Measurements from ENCODE around the gene ACVR1B.
A peak's percentile ranks its signal among the peaks of the same experiment; 100 is the strongest.

Gene ACVR1B

DNA sequence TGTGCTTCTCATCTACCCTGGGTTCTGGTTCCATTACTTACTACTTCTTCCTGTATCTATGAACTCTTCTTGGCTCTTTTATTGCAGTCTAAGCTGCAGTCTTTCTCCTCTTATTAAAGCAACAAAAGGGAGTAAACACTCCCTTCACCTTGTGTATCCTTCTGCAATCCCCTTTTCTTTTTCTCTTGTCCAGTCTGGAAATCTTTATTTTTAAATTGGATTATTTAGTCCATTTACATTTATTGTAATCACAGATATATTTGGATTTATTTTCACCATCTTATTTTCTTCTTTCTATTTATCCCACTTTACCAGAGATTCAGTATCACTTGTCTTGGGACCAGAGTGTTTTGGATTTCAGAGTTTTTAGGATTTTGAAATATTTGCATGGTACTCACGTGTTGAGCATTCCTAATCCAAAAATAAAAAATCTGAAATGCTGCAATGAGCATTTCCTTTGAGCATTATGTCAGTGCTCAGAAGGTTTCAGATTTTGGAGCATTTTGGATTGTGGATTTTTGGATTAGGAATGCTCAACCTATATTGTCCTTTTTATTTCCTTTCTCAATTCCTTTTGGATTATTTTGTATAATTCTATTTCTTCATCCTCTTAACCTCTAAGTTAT, 6.8 kb upstream of the ACVR1B start:
- no peak for DNase-seq

DNA sequence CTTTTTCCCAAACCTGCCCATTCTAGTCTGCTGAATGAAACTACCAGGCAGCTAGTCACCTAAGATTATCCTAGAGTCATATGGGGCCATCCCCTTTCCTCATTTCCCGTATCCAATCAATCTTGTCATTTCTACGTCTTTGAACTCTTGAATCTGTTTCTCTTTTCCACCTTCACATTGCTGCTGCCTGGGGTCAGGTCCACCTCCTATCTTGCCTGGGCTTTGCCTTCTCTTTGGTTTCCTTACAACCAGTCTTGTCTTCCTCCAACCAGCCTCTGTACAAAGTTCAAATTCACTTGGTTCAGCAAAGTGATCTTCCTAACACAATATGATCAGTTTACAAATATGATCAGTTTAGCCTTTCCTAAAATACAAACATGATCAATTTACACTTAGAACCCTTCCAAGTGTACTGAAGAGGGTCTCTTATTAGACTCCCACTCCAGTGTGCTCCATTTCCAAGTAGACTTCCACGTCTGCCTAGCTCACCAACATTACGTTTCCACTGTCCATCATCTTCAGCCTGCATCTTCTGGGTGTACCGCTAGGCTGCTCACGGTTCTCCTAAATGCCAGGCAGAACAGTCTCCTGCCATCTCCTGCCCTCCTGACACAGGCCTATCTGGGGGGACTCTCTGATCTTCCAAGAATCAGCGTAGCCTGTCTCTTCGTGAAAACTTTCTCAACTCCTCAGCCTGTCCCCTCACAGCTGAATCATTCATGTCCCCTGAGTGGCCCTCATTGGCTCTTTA, 4.1 kb upstream of the ACVR1B start:
- no peak for DNase-seq

DNA sequence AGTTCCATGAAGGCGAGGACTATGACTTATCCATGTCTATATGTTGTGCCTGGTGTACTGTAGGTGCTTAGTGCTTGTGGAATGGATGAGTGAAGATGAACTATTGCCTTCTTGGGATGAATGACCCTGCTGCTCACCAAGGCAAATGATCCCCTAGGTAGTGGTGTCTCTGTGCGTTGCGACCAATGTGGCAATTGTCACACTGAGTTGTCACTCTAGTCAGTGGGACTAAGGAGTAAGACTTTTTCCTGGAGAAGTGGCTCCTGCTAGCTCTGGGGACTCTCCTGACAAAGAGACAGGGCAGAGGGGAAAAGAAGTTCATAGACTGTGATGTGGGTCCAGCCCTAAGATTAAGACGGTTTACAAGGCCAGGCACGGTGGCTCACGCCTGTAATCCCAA, 3.4 kb upstream of the ACVR1B start:
- no peak for DNase-seq

DNA sequence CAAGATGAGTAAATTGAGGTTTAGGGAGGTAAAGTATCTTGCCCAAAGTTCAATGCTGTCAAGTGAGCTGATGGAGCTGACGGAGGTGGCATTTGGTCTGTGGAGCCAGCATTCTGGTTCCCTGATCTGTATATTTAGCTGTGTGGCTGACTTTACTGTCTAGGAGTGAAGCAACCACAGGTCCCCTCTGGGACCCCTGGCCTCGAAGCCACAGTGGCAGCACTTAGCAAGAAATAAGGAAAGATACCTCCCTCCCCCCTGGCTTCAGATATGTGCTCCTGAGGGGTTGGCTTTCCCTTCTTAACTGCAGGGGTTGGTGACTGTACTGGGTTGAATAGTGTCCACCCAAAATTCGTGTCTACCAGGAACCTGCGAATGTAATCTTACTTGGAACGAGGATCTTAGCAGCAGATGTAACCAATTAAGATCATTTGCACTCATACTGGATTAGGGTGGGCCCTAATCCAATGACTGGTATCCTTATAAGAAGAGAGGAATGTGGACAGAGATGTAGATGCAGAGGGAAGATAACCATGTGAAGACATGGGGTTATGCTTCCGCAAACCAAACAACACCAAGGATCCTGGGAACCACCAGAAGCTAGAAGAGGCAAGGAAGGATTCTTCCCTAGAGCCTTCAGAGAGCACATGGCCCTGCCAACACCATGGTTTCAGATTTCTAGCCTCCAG, 2.0 kb upstream of the ACVR1B start:
- no peak for DNase-seq

DNA sequence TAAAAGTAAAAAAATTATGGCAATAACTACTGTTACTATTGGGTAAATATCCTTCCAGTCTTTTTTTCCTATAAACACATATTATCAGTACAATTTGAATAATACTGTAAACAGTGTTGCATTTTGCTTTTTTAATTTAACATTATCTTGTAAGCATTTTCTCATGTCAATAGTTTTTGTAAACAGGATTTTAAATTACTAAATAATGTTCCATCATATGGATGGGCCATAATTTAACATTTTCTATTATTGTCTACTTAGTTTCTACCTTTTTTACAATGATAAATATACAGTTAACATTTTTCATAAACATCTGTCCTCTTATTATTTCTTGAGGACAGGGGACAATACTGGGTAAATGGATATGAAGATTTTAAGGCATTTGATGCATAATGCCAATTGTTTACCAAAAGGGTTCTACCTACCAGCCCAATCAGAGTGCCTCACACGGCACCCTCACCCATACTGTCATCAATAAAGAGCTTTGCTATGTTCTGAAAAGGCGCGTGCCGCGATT, 759 bp upstream of the ACVR1B start:
- no peak for DNase-seq

DNA sequence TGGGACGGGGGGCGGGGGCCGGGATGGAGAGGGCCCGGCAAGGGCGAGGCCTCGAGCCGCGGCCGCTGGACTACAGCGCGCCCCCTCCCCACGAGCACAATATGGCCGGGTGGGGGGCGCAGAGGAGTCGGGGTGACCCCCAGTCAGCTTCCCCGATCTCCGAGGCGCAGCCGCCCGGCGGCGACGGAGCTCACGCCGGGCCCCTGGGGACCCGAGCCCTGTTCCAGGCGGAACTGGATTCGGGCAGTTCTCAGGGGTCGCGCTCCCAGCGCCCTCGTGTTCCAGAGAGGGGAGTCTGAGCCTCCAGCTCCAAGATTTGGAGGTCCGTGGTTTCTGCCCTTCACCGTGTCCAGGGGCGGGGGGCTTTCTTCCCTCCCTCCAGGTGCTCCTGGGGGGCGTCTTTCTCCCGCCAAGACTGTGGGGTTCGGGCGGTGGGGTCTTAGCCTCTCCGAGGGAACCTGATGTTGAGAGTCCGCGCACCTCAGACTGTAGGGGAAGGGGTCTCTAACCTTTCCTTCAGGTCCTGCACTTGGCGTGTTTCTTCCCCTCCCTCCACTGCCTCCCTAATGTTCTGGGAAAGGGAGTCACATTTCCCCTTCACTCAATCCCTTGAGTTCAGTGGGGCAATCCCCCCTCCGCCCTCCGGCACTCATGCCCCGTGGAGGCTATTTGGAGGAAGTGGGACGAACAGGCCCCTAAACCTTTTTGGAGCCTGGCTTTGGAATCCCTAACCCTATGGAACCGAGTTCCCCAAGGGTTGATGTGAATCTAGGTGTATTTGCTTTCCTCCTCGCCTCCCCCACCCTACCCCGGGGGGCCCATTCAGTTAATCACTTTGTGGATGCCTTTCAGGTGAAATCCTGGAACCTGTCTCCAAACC, 584 bp downstream of the ACVR1B start:
- peak in 2 of 6 experiments; percentile 47 to 53 for DNase-seq

DNA sequence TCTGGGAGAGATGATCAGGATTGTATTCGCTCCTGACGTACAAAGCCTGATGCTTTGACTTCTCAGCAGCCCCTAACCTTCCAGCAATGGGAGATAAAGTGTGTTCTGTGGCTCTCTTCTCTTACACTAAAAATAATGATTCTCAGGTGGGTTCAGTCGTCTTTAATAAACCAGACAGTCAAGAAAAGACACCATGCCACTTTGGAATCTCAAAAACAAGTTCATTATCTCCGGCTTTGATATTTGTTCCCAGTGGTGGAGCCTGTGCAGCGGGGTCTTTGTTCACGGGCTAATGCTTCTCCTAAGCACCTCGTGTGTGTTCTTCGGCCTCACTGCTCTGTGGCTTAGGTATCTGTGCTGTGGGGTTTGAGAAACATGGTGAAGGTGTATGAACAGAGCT, 1.6 kb downstream of the ACVR1B start:
- DNase-seq = no peak

DNA sequence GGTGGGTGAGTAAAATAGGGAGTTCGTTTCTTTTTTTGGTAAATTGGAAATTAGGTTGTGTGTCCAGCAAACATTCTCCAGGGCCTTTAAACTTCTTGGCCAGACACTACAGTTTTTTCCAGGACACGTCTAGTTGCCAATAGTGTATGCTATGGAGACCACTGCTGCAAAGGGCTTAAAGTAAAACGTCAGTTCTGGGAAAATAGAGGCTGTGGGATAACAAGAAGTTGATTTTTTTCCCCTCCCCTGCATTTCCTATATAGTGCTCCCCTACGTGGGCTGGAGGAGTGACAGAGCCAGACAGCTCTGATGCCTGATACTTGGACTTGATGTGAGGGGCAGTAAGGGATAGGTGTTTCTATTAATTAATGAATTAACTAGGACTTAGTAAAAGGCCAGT, 2.4 kb downstream of the ACVR1B start:
- DNase-seq = no peak

DNA sequence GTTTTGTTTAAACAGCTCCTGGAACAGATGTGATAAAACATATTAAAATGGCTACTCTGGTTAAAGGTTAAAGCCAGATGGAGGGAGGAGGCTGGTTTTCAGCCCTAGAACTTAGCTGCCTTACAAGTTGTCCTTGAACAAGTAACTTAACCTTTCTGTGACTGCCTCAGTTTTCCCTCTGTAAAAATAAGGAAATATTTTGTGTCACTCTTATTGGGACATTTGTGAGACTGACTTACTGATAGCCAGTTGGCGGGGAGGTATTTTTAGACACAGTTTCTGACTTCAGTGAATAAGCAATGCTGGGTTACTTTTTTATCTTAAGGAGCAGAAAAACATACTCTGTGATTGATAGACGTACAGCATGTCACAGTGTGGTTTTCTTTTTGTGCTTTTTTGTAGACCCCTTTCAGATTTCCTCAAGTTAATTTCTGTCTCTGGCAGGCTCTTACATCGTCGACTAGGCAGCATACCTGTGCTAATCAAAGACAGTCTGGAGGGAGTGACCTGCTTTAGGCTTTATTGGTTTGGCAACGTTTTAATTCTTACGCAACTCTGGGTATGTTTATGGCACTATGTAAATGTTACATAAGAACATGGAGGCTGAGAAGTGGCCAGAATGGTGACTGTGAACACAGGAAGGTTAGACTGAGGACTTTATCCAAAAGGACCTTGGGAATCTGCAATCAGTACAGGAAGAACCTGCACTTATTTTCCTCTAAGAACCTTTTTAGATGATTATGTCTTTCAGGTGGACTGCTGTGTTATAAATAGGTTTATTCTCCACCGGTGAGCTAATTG, 3.3 kb downstream of the ACVR1B start:
- no peak for DNase-seq

DNA sequence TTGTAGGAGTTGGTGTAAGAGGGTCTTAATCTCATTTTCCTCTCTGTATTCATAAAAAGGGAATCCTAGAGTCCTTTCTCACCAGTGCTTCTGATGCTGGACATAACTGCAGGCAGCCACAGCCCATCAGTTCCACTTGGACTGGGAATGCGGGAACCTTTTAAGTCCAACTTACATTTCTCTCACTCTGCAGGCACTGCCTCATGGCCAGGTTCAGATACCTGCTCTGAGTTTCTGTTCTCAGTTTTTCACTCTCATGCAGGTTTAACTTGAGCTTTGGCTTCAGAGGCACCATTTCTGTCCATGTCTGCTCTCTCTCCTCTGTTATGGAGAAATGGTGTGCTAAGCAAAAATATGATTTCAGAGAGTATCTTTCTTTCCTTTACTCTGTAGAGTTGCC, 4.2 kb downstream of the ACVR1B start:
- DNase-seq = no peak

DNA sequence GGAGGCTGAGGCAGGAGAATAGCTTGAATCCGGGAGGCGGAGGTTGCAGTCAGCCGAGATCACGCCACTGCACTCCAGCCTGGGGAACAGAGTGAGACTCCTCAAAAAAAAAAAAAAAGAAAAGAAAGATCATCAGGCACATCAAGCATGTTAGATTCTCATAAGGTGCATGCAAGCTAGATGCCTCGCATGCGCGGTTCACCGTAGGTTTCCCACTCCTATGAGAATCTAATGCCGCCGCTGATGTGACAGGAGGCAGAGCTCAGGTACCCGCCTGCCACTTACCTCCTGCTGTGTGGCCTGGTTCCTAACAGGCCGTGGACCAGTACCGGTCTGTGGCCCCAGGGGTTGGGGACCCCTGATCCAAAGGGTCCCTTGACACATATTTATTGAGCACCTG, 7.0 kb downstream of the ACVR1B start:
- DNase-seq = no peak

DNA sequence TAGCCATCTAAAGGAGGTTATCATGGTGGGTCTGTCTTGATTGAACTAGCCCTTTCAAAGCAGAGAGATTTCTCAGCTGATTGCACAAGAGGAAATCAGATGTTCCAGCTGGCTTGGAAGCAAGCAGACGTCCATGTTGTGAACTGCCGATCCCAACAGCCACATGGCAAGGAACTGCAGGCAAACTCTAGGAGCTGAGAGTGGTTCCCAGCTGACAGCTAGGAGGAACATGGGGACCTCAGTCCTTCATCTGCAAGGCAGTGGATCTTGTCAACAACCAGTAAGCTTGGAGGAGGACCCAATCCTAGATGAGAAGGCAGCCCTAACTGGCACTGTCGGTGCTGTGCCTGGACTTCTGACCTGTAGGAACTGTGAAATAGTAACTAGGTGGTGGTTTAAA, 7.7 kb downstream of the ACVR1B start:
- DNase-seq = no peak

DNA sequence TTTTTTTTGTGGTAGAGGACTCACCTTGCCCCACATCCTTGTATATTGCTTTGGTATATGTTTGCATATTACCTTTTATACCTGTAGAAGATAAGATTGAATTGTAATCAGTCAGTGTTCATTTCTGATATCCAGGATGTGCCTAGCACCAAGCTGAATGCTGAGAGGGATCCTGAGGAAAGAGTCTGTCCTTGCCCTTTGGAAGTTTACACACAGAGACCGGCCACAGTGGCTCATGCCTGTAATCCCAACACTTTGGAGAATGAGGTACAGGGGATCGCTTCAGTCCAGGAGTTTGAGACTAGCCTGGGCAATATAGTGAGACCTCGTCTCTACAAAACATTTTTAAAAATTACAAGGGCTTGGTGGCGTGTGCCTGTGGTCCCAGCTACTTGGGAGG, 8.4 kb downstream of the ACVR1B start:
- no peak for DNase-seq

DNA sequence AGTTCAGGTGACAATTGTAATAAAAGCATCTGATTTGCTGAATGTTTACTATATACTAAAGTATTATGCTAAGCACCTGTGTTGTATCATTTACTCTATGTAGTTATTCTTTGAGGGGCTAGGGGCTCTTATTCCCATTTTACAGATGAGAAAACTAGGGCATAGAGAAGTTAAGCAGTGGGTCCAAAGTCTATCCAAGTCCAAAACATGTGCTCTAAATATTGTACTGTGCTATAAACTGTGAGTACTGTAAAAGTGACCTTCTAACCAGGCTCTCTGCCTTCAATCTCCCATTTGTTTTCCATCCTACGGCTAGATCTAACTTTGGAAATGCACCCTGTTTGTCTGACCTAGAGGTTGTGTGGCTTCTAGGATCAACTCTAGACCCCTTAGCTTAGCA, 9.0 kb downstream of the ACVR1B start:
- DNase-seq = no peak

DNA sequence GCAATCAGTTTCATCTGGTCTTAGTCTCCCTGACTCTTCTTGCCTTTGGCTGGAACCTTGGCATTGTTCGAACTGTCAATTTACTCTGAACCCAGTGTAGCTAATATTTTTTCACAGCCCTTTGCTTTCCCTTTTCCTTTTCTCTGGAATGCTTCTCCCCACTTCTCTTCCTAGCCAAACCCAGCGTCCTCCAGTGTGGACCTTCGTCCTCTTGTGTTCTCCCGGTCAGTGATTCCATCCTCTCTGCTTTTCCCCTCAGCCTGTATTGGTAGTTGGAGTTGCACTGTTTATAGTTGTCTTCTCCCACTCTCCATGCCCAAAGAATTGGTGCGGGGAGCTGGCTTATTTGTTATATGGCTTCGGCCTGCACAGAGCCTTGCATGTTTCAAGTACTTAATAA, 9.4 kb downstream of the ACVR1B start:
- no peak for DNase-seq

DNA sequence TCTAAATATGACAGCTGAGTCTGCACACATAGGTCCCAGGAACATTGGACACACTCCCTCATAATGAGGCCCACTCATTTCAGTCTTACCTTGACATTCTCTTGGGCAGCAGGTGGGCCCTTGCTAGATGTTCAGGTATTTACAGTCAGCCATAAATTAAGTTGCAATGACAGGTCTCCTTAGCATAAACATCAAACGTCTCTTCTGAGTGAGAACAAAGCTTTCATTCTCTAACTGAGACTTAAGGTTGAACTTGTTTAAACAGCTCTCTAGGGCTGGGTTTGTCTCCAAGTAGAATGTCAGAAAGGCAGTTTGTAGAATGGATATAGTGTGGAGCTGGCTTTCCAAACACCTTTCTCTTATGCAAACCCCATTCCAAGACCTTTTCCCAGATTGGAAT, 10.3 kb downstream of the ACVR1B start:
- peak in 1 of 6 experiments; percentile 20 for DNase-seq

DNA sequence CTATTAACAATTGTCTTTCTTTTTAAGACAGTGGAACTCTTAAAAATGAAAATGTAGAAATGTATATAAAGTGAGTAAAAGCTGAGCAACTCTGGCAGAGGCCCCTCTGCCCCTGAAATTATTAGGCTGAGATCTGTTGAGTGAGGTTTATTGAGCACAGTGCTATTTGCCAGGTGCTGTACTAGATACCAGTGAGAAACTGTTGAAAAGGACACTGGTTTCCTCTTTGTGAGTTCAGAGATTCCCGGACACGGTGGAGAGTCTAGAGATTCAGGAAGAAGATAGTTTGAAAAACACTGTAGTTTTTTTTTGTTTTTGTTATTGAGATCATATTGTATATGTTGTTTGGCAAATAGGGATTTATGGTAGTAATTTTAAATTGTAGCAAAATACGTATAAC, 11.2 kb downstream of the ACVR1B start:
- no peak for DNase-seq

DNA sequence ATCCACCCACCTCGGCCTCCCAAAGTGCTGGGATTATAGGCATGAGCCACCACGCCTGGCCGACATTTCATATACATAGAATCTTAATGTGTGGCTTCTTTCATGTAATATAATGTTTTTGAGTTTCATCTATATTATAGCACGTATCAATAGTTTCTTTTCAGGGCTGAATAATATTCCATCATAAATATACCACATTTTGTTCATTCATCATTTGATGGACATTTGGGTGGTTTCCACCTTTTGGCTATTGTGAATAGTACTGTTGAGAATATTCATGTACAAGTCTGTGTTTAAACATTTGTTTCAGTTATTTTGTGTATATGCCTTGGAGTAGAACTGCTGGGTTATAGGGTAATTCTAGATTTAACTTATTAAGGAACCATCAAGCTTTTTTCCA, 12.0 kb downstream of the ACVR1B start:
- DNase-seq = no peak

DNA sequence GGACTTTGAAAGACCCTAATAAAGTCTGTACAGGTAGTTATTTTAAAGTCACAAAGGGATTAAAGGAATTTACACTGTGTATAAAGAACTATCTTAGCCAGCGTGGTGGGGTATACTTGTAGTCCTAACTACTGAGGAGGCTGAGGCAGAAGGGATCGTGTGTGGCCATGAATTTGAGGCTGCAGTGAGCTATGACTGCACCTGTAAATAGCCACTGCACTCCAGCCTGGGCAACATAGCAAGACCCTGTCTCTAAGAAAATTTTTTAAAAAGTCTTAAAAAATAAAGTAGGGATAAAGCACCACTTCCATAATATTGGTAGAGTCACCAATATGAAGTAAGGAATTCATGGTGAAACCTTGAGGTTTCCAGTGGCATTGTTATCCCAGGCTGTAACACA, 18.1 kb downstream of the ACVR1B start:
- DNase-seq = no peak

DNA sequence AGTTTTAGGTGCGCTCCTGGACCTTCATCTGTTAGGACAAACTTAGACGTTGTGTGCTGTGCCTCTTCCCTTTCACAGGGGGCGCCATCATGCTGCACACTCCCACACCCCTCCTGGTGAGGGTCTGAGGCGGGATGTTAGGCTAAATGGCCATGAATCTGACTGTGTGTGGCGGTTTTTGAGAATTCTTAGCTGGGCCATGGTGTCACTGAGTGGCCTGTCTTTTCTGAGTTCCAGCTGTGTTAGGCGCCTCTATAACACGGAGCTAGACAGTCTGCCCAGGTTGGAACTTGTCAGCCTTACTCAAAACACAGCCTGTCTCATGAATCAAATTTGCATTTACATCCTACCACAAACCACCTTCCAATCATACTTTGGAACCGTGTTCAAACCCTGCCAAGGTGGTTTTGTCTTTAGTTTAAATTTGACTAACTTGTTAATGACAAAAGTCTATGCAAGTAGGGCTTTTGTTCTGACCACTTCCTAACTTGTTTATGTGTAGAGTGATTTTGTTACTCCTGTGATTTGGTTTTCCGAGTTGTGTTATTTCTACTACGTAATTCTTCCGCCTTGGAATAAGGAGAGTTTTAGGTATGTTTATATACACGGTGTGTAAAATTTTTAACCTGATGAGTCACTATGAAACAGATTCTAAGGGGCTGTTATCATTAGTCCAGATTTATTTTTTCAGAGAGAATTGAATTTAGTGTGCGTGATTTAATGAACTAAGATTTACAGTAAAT, 19.6 kb downstream of the ACVR1B start:
- DNase-seq = peak in 2 of 6 experiments; percentile 47

DNA sequence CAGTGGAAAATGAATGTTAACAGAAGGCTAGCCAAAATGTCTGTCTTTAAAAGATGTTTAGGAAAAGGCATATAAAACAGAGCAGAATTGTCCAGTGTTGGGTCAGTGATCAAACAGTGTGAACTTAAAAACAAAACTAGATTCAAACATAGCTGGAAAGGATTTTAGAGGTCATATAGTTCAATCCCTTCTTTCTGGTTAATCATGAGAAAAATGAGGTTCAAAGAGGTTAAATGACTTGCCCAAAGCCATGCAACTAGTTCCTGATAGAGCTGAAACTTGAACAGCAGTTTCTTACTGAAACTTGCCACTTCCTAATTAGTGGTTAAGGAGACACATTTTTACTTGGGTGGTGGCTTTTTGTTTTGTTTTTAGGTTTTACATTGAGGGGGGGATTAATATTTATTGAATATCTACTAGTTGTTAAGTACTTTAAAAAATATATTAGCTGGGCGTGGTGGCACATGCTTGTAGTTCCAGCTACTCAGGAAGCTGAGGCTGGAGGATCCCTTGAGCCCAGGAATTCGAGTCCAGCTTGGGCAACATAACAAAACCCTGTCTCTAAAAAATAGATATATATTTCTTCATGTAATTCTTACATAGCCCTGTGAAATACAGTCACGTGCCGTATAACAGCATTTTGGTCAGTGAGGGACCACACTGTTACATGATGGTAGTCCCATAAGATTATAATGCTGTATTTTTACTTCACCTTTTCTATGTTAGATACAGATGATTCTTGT, 20.4 kb downstream of the ACVR1B start:
- no peak for DNase-seq
